ENCODE measurements around the gene OBSCN. TPM values are rescaled to one million over a fixed set of nuclear protein-coding genes. Genes with fewer than 3 reads are reported as not detected.

The OBSCN gene
- total RNA-seq, 1 experiment from 2014 or later, result 29.1 TPM

- Histone ChIP-seq H3K27me3 (ENCODE audit: low read length) (no peaks in the 10 kb centered on the region), H3K27ac (ENCODE audit: low read length) (no peak overlapping the region), H3K36me3 (ENCODE audit: low read depth, low read length) (no peaks in the 10 kb centered on the region), H3K4me3 (ENCODE audit: low read length) (no peak overlapping the region), H2AFZ (ENCODE audit: low read length) (no peak overlapping the region), H3K9me2 (replicated peaks; ENCODE audit: low read length) (no peaks in the 10 kb centered on the region), H3F3A (ENCODE audit: low read length, unreplicated experiment) (no peaks in the 10 kb centered on the region), H3K9me3 (ENCODE audit: low read length) (no peaks in the 10 kb centered on the region), H3K9ac (ENCODE audit: low read length) (no peak overlapping the region), H4K20me1 (ENCODE audit: low read length) (no peaks in the 10 kb centered on the region), H3K79me2 (ENCODE audit: low read length) (peaks cover 26% of the 10 kb centered on the region), H3K4me1 (ENCODE audit: insufficient read depth, low read length) (peaks cover 13% of the 10 kb centered on the region; the same call in 1 of the 2 replicates), H3K4me2 (ENCODE audit: low read length) (no peak overlapping the region)
- ChIA-PET CTCF (no interaction called here), POLR2A (ENCODE audit: unreplicated experiment) (no interaction called here)
- DNase-seq (no peak), ATAC-seq (no peak)
- no TSS peak for BruUV-seq (replicated peaks)
- TF ChIP-seq EZH2 (IDR thresholded peaks at IDR 0.05; ENCODE audit: low read length, unreplicated experiment) (no peak), EZH2phosphoT487 (IDR thresholded peaks at IDR 0.05; ENCODE audit: borderline replicate concordance, low read length) (no peak)
- intact Hi-C loops (cut with micrococcal nuclease), result no loop called here
These were observed 203.3 kb downstream of the OBSCN start for GRCh38 chr1:228411121-228411520.

- DNase-seq (no peak), ATAC-seq (no peak)
- H4K20me1 ChIP-seq (ENCODE audit: low read length), result no peaks in the 10 kb centered on the region
- H3K79me2 ChIP-seq (ENCODE audit: low read length), result peaks cover 20% of the 10 kb centered on the region
- H3F3A ChIP-seq (ENCODE audit: low read length, unreplicated experiment), result no peaks in the 10 kb centered on the region
- CTCF ChIA-PET, result no interaction called here
- peaks cover 13% of the 10 kb centered on the region; the same call in 1 of the 2 replicates for H3K4me1 ChIP-seq (ENCODE audit: insufficient read depth, low read length)
- TF ChIP-seq EZH2 (IDR thresholded peaks at IDR 0.05; ENCODE audit: low read length, unreplicated experiment) (no peak), CTCF (conservative IDR thresholded peaks at IDR 0.05; ENCODE audit: low read depth, low read length) (no peak), EZH2phosphoT487 (IDR thresholded peaks at IDR 0.05; ENCODE audit: borderline replicate concordance, low read length) (no peak)
- no peak overlapping the region for H3K27ac ChIP-seq (ENCODE audit: low read length)
- H3K4me2 ChIP-seq (ENCODE audit: low read length), result no peak overlapping the region
- no peaks in the 10 kb centered on the region for H3K9me3 ChIP-seq (ENCODE audit: low read length)
- POLR2A ChIA-PET (ENCODE audit: unreplicated experiment), result no interaction called here
- intact Hi-C loops (cut with micrococcal nuclease), result no loop called here
- no peaks in the 10 kb centered on the region for H3K9me2 ChIP-seq (replicated peaks; ENCODE audit: low read length)
- H3K36me3 ChIP-seq (ENCODE audit: low read depth, low read length), result no peaks in the 10 kb centered on the region
- BruUV-seq (replicated peaks), result no TSS peak
- H2AFZ ChIP-seq (ENCODE audit: low read length), result no peak overlapping the region
- H3K27me3 ChIP-seq (ENCODE audit: low read length), result no peaks in the 10 kb centered on the region
- H3K4me3 ChIP-seq (ENCODE audit: low read length), result no peak overlapping the region
- no peak overlapping the region for H3K9ac ChIP-seq (ENCODE audit: low read length)
These were observed 203.9 kb downstream of the OBSCN start for GRCh38 chr1:228411548-228412430.

- H2AFZ ChIP-seq (ENCODE audit: low read length), result no peak overlapping the region
- no peaks in the 10 kb centered on the region for H3K36me3 ChIP-seq (ENCODE audit: low read depth, low read length)
- BruUV-seq (replicated peaks), result no TSS peak
- POLR2A ChIA-PET (ENCODE audit: unreplicated experiment), result no interaction called here
- H3K9ac ChIP-seq (ENCODE audit: low read length), result no peak overlapping the region
- CTCF ChIA-PET, result no interaction called here
- peaks cover 14% of the 10 kb centered on the region for H3K4me1 ChIP-seq (ENCODE audit: insufficient read depth, low read length)
- TF ChIP-seq EZH2 (IDR thresholded peaks at IDR 0.05; ENCODE audit: low read length, unreplicated experiment), result no peak
- no peaks in the 10 kb centered on the region for H4K20me1 ChIP-seq (ENCODE audit: low read length)
- H3K4me2 ChIP-seq (ENCODE audit: low read length), result no peak overlapping the region
- H3K27me3 ChIP-seq (ENCODE audit: low read length), result no peaks in the 10 kb centered on the region
- H3K79me2 ChIP-seq (ENCODE audit: low read length), result peaks cover 6% of the 10 kb centered on the region
- no peak overlapping the region for H3K4me3 ChIP-seq (ENCODE audit: low read length)
- intact Hi-C loops (cut with micrococcal nuclease), result no loop called here
- H3F3A ChIP-seq (ENCODE audit: low read length, unreplicated experiment), result no peaks in the 10 kb centered on the region
- no peak for DNase-seq
- no peaks in the 10 kb centered on the region for H3K9me2 ChIP-seq (replicated peaks; ENCODE audit: low read length)
- no peak overlapping the region for H3K27ac ChIP-seq (ENCODE audit: low read length)
- no peaks in the 10 kb centered on the region for H3K9me3 ChIP-seq (ENCODE audit: low read length)
- ATAC-seq, result no peak
These were observed 205.6 kb downstream of the OBSCN start for GRCh38 chr1:228413241-228414010.

Measured in PC-3 (cell line).